EH (cell line): ENCODE results near the gene CACFD1.

Experiments
- DNase-seq: peaks from one replicate; pipeline ENCODE4 v3.0.0-alpha.2; 2015; ENCODE audit warnings: low read depth

Gene CACFD1

GRCh38 chr9:133518200-133518599 is 58.4 kb downstream of the CACFD1 start:
- DNase-seq: no peak

DNA sequence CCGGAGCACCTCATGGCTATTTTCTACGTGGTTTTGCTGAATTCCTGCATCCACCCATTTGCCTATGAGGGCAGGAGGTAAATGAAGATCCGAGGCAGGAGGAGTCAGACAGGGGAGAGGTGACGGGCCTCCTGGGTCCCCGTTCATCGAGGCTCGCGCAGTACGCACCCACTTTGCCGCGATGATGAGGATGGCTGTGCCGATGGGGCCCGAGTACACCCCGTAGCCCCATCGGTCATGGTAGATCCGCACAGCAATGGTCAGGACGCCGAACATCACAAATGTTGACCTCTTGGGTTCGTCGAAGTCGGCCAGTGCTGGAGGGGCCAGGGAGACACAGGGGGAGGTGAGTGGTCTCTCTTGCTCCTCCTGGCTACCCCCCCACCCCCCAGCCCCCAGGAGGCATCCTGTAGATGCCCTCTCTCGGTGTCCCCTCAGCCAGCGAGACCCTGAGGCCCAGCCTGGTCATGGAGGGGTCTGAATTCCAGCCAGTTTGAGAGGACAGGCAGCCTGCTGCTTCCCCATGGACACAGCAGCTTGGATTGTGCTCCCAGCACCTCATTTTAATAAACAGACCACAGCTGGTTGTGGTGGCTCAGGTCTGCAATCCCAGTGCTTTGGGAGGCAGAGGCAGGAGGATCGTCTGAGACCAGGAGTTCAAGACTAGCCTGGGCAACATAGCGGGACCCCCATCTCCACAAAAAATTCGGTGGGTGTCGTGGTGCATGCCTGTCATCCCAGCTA is 59.1 kb downstream of the CACFD1 start:
- DNase-seq: no peak

- peak; percentile 13 for DNase-seq
Measured at GRCh38 chr9:133519693-133520092, 59.9 kb downstream of the CACFD1 start.

GRCh38 chr9:133520121-133520835 is 60.5 kb downstream of the CACFD1 start:
- DNase-seq: no peak
